ENCODE data around the gene ENTR1.
"Not testable (repeated sequence)": the region's sequence is repeated elsewhere in the genome, so short reads cannot be mapped to it uniquely, and the experiment has no call there.

Gene ENTR1

DNA sequence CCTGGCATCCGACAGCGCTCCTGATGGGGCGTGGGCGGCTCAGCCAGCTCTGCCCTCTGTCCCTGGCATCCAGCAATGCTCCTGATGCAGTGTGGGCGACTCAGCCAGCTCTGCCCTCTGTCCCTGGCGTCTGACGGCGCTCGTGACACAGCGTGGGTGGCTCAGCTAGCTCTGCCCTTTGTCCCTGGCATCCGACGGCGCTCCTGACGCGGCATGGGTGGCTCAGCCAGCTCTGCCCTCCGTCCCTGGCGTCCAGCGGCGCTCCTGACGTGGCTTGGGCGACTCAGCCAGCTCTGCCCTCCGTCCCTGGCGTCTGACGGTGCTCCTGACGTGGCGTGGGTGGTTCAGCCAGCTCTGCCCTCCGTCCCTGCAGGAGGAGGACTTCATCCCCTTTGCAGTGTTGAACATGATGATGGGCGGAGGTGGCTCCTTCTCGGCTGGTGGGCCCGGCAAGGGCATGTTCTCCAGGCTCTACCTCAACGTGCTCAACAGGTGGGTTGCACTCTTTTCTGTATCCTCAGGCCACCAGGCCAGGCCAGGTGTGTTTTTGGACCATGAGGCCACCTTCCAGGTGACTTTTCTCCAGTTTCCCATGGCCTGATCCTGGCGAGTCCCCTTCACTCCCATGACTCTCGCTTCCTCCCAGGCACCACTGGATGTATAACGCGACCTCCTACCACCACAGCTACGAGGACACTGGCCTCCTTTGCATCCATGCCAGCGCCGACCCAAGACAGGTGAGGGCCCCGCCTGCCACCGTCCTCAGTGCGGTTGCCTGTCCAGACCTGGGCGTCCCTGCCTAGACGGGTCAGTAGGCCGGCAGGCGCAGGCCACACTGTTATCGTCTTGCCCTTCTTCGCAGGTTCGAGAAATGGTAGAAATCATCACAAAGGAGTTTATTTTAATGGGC is 8.0 kb upstream of the ENTR1 start:
- no peak for DNase-seq

DNA sequence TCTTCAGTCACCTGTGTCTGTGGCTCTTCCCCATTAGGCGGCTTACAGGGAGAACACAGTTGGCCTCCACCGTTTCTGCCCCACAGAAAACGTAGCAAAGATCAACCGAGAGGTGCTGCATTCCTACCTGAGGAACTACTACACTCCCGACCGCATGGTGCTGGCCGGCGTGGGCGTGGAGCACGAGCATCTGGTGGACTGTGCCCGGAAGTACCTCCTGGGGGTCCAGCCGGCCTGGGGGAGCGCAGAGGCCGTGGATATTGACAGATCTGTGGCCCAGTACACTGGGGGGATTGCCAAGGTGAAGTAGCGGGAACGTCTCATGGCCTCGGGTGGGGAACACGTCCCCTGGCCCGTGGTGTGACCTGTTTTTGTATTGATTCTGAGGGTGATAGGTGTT is 6.5 kb upstream of the ENTR1 start:
- DNase-seq: no peak

DNA sequence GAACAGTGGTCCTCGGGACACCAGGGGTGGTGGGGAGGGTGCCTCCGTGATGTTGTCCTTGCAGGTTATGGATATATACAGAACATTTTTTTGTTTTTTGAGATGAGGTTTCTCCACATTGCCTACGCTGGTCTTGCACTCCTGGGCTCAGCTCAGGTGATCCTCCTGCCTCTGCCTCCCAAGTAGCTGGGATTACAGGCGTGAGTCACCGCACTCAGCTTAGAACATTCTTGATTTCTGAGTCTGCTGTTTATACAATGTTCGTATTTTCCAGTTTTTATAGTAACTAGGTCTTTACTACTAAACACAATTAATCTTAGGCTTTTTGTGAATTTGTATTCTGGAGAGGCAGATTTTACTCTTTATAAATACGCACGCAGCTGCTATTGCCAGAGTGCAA is 6.0 kb upstream of the ENTR1 start:
- DNase-seq: no peak

DNA sequence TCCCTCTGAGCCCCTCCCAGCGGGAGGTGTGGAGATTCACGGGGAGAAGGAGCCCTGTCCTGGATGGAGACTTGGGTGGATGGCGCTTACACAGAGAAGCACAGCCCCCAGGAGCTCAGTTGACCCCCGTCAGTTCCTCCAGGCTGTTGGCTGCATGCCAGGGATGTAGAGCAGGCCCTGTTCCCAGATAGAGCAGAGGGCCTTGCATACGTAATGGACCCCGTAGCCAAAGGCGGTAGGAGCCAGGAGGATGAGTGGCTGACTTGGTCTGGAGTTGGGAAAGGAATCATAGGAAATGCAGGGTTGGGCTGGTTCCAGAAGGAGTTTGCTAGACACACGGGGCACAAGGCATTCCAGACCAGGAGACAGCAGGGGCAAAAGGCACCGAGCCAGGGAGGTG is 2.5 kb upstream of the ENTR1 start:
- no peak for DNase-seq

DNA sequence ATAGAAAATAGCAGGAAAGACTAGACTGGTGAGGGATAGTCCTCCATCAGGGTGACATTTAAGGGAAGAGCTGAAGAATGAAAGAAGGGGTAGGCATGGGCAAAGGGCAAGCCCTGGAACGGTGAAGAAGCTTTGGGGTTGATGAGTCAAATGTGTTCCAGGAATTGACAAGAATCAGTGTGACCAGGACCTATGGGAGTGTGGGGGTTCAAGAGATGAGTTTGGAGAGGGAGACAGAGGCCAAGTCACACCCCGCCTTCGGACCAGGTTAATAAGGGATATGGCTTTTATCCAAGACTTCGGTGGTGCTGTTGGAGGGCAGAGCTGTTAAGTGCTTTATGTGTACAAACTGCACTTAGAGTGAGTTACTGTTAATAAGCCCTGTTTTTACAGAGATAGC is 964 bp upstream of the ENTR1 start:
- no peak for DNase-seq

DNA sequence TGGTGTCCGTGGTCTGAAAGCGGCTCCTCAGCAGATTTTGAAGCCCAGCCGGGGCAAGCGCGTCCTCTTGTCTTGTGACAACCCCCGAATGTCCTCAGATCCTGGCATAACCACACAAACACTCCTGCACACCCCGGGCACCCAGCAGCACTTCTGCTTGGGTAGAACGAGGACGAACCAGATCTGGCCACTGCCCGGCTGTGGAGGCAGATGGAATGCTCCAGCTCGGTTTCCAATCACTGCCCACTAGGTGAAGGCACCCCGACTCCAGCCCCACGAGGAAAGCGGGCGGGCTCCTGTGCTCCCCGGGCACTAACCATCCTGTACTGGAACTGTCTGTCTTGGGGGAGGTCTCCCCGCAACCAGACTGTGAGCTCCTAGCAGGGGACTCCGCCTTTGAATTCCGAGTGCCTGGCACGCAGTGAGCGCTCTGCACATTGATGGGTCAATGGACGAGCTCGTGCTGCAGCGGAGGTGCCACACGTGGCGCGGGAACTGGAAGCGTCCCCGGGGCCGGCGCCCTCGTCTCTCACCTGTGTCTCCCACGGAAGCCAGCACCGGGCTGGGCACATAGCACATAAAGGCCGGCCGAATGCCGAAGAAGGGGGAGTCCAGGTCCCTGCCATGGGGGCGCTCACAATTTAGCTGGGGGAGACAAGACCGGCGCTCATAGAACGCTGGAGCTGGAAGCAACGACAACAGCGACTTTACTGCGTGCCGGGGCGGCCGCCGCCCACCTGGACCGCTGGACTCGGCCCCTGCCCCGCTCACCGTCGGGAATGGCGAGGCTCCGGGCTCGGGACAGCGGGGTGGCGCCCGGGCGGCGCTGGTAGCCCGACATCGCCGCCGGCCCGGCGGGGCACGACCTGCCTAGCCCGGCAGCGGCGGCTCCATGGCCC is 608 bp downstream of the ENTR1 start:
- peak; percentile 49 for DNase-seq

DNA sequence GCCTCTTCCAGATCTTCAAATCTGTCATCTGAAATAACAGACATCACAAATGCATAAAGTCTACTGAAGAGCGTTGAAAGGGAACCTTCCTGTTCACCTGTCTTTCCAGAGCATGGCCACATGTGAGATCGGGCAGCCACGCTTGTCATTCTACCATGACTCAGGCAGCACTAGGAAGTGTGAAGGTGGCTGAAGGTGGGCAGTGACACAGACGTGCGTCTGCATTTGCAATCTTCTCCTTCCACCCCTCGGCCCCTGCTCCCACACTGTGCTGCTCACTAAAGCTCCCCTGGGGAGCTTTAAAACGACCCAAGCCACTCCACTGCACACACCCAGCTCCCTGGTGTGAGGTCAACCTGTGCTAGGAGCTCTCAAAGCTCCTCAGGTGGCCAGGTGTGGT is 2.5 kb downstream of the ENTR1 start:
- DNase-seq: no peak

DNA sequence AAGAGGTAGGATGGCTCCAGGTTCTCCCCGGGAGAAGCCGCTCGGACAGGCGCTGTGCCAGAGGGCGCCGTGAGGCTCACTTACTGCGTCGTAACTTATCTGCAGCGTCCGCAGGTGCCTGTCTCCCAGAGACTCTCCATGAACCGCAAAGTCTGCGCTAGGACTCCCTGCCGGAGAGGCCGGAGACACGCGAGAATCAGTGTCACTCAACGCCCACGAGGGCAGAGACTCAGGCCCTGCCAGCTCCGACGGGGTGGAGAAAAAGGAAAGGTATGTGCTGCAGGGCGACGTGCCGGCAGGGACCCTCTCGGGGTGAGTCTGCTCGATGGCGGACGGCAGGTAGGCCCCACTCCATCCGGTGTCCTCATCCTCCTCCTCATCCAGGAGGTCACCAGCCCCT is 3.4 kb downstream of the ENTR1 start:
- not testable (repeated sequence) for DNase-seq

DNA sequence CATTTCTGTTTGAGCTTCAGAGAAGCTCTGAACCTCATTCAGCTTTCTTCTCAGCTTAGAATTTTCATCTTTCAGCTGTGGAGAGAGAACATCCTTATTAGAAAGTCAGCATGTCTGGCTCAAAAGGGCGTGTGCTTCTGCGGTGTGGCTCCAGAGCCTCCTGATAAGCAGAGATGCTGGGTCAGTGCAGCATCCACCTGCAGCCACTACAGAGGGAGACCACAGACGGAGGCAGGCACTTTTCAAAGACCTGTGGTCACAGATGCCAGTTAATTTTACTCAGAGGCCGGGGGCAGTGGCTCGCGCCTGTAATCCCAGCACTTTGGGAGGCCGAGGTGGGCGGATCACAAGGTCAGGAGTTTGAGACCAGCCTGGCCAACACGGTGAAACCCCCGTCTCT is 4.5 kb downstream of the ENTR1 start:
- not testable (repeated sequence) for DNase-seq

DNA sequence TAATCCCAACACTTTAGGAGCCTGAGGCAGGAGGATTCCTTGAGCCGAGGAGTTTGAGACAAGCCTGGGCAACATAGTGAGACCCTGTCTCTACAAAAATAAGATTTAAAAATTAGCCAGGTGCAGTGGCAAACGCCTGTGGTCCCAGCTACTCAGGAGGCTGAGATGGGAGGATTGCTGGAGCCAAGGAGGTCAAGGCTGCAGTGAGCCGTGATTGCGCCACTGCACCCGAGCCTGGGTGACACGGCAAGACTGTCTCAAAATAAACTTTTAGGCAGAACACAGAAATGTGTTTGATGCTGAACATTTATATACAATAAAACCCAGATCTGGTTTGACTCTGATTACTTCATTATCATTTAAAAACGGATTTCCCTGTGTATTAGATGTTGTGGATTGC is 4.9 kb downstream of the ENTR1 start:
- DNase-seq: no peak

DNA sequence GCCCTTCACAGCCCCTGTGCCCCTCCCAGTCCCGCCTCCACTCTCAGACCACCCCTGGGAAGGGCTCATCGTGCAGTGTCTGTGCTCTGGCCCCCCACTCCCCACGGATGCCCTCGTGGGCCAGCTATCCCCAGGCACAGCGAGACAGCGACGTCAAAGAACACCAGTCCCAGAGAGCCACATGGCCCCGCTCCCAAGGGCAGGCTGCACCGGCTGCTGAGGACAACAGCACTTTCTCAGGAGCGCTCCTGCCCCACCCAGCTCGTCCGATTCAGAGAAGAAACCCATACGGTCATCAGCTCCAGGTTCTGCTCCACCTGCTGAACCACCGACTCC is 5.6 kb downstream of the ENTR1 start:
- no peak for DNase-seq

DNA sequence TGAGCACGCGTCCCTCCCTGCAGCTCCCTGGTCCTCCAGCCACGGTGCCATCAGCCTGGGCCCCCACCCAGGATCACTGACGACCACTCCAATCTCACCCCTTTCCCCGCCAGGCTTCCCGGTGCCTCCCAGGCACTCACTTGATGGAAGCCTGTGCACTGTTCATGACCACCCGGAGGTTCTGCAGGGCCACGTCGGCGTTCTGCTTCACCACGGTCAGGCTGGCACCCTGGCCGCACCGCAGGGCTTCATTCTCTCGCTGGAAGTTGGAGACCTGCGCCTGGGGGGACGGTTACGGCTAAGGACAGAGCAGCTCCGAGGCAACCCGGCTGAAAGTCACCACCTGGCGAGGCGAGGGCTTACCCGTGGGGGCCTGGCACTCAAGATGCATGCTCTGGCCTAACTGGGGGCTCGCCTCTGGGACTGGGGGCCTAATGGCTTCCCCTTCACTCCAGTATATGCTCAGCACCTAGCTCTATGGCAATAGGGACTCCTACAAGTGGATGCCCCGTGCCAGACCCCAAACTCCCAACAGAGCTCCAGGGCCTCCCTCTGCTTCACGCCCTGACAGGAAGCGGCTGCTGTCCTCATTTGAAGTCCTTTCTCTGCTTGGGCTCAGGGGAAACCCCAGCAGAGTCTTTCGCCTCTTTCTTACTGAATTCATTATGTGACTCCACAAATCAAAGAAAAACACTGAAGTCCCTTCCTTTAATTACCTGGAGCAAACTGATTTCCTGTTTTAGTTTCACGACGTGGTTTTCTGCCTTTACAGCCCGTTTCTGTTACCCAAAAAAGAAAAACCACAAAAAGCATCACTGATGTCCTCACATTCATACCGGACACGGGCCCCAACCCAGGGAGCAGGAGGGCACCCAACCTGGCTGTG is 6.3 kb downstream of the ENTR1 start:
- peak; percentile 30 for DNase-seq

DNA sequence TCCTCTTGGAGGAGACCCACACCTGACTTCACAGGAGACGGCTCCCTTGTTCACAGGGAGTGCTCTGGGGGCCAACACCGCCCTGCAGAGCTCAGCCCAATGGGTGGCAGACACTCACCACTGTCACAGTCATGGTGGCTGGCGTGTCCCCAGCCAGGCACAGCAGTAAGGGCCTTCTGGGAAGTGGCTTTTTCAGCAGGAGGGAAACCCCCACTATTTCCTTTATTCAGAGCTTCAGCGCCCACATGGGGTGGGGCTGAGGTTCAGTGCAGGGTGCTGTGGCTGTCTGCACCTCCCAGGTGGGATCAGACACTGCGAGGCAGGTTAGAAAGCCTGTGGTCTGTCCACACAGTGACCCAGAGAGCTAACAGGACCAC is 6.9 kb downstream of the ENTR1 start:
- DNase-seq: peak; percentile 73

DNA sequence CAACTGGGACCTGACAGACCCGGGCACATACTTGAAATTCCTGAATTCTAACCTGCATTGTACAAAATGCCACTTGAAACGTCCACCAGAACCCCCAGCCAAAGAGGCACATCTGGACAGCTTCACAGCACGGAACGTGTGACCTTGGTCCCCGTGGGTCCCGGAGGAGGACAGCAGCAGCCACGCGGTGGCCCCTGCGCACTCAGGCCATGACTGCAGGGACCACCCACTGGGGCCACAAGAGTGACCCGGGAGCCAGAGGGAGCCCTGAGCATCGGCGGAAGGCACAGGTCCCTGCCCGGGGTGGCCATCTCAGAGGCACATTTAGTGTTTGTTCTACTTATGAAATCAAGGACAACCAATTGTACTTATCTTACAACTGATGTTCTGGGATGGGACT is 8.3 kb downstream of the ENTR1 start:
- no peak for DNase-seq

DNA sequence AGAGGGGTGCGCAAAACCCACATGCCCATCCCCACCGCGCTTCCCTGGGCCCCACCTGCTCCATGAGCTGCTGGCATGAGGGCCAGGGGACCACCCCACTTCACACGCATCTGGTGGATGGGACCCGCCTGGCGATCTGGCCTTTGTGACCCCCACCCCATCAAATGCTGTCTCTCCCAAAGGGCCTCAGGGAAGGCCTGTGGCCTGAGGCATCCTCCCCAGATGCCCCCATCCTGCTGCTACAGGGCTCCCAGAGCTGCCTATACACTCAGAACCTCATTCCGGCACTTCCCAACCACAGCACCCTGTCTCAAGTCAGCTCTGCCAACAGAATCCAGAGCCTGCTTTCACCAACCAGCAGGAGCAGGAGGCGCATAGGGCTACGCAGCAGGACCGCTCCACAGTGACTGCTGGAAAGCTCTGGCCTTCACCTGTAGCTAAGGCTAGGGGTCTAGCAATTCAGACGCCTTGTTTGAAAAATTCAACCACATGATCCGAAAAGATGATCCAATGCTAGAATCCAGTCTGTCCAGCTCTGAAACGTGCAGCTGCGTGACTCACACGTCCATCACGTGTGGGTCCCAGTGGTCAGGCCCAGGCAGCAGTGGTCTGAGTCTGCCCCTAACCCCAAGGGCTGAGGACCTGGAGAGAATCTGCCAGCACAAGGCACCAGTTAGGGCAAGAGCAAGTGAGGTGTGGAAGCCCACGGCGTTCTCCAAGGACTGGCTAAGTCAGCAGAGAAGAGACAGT is 9.1 kb downstream of the ENTR1 start:
- no peak for DNase-seq

DNA sequence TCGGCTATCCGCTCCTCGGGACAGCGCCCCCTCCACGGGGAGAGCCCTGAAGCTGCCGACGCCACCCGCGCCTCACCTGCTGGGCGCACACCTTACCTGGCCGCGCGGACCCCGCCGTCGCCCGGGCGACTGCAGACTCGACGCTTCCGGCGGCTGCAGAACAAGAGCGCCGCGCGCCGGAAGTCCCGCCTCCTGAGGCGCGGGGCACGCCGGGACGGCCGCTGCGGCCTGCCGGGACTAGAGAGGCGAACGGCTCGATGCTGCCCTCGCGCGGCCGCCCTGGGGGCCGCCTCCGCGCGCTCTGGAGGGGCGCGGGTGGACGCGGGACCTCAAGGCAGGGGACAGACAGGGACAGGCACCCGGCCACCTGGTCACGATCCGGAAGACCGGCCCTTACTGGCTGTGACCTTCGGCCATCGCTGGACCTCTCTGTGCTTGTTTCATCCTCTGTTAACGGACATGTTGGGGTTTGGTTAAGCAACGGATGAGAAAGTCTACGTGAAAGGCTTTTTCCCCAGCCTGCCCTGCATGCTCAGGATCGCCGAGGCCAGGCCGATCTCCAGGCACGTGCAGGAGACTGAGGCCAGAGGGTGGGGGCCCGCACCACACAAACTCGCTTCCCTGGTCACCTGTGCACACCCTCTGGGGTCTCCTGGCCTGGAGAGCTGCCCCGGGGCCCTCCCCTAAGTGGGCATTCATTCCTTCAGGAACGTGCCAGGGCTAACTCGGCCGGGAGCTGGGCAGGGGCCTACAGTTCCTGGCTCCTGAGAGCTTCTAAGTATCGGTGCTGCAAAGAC is 10.2 kb downstream of the ENTR1 start, which contains the start of gene SNAPC4:
SNAPC4 (minus strand) TSS at position 133 of the 797 bp plus-strand sequence. CDS start 1,742 bp downstream, outside the sequence.
- peak; percentile 89 for DNase-seq

DNA sequence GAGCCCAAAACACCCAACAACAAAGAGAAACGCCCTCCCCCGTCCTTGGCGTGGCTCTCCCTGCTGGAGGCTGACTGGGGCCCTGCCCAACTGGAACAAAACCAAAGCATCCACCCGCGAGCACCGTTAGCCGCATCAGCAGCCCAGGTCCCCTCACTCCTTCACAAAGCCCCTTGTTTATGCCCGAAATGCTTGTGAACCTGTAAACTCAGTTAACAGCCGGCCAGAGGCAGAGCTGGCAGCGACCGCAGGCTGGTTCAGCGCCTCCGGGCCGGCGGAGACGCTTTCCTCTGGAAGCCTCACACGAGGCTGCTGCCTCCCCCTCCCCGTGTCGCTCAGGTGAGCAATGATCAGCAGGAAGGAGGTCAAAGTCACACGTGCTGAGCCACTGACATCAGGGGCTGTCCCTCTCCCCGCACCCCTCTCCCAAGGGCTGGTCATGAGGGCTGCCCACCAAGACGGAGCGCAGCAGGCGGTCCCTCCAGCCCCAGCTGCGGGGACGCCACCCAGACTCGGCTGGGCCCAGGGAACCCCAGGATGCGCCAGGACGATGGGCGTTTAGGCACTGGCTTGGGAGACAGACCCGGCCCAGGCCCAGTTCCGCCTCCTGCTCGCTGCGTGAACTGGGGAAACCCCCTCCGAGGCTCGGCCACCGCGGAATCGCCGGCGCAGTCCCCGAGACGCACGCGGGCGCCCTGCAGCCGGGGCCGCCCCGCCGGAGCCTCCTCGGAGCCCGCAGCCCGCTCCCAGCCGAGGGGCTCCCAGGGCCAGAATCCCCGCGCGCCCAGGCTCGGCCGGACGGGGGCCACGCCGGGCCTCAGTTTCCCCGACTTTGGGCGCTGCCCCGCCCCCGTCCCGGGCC is 11.0 kb downstream of the ENTR1 start:
- DNase-seq: peak; percentile 45

DNA sequence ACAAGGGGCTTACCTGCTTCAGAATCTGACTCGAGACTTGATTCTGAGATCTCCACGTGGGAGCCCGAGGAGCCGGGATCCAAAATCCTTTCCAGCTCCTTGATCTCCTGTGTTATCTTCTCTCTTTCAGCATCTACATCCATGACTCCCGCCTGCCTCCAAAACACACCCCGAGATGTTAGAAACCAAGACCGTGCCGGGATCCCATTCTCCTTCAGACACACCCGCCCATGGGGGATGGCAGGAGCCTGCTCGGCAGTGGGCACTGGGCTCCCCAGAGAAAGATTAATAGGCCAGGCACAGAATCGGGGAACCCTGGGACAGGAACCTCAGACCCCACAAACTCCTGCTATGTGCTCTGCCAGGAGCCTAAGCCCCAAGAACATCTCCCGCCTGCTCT is 12.1 kb downstream of the ENTR1 start:
- no peak for DNase-seq

DNA sequence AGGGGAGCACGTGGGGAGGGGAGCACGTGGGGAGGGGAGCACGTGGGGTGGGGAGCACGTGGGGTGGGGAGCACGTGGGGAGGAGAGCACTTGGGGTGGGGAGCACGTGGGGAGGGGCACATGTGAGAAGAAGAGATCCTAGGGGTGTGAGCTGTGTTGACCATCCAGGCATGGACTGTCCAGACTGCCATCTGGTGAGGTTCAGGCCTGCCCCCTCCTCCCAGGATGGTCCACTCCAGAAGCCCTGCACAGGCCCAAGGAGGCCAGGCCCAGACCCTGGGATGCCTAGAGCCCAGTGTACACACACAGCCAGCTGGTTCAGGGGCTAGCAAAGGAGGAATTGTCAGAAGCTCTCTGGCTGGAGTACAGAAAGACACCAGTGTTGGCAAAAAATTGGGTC is 12.8 kb downstream of the ENTR1 start:
- DNase-seq: no peak

DNA sequence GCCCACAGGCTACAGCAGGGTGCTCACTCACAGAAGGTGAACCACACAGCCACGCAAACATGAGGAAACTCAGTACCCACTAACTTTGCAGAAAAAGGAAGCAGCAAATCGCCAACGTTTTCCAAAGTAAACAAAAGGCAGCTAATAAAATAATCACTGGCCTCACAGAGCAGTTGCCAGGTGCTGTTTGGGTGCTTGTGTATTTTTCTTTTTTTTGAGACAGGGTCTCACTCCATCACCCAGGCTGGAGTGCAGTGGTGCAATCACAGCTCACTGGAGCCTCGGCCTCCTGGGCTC is 14.2 kb downstream of the ENTR1 start:
- DNase-seq: no peak

All from activated naive CD4-positive, alpha-beta T cell treated with anti-CD3 and anti-CD28 coated beads, Interleukin-2, amount 50 U/mL, for 16 hours (primary cell).